ENCODE results near the gene GREB1L. TPM values are rescaled to one million over a fixed set of nuclear protein-coding genes. Genes with fewer than 3 reads are reported as not detected.
"Not testable (repeated sequence)": the region's sequence is repeated elsewhere in the genome, so short reads cannot be mapped to it uniquely, and the experiment has no call there.

GREB1L gene
- polyA plus RNA-seq, 1 donor = 1.8 TPM

- peaks cover 11% of the 10 kb centered on the region for H3K4me1 ChIP-seq (ENCODE audit: control insufficient read depth, insufficient read depth, low read length)
- no peak overlapping the region for H3K27ac ChIP-seq (ENCODE audit: low read length)
- H3K4me3 ChIP-seq (ENCODE audit: low read length) = no peak overlapping the region
- H3K9me3 ChIP-seq (ENCODE audit: control insufficient read depth, low read depth, low read length) = no peaks in the 10 kb centered on the region
- no peak for DNase-seq
- 100% methylated on average over 1 of the region's 2 CpGs for WGBS (ENCODE audit: insufficient coverage, low lambda C conversion rate)
- H3K36me3 ChIP-seq (ENCODE audit: control insufficient read depth, insufficient read depth, low read length) = no peaks in the 10 kb centered on the region
- H3K27me3 ChIP-seq (ENCODE audit: control insufficient read depth, insufficient read depth, low read length) = no peaks in the 10 kb centered on the region
These were observed 20.9 kb downstream of the GREB1L start for GRCh38 chr18:21262979-21263378.

- Histone ChIP-seq H3K9me3 (ENCODE audit: control insufficient read depth, low read depth, low read length) (no peaks in the 10 kb centered on the region), H3K27me3 (ENCODE audit: control insufficient read depth, insufficient read depth, low read length) (no peaks in the 10 kb centered on the region), H3K4me1 (ENCODE audit: control insufficient read depth, insufficient read depth, low read length) (peaks cover 14% of the 10 kb centered on the region), H3K36me3 (ENCODE audit: control insufficient read depth, insufficient read depth, low read length) (no peaks in the 10 kb centered on the region), H3K4me3 (ENCODE audit: low read length) (no peak overlapping the region), H3K27ac (ENCODE audit: low read length) (no peak overlapping the region)
- peak; percentile 52 to 78 for DNase-seq
- no CpG with 5 or more reads among the region's 2 CpGs for WGBS (ENCODE audit: insufficient coverage, low lambda C conversion rate)
These were observed 22.6 kb downstream of the GREB1L start for GRCh38 chr18:21264651-21265050.

DNA sequence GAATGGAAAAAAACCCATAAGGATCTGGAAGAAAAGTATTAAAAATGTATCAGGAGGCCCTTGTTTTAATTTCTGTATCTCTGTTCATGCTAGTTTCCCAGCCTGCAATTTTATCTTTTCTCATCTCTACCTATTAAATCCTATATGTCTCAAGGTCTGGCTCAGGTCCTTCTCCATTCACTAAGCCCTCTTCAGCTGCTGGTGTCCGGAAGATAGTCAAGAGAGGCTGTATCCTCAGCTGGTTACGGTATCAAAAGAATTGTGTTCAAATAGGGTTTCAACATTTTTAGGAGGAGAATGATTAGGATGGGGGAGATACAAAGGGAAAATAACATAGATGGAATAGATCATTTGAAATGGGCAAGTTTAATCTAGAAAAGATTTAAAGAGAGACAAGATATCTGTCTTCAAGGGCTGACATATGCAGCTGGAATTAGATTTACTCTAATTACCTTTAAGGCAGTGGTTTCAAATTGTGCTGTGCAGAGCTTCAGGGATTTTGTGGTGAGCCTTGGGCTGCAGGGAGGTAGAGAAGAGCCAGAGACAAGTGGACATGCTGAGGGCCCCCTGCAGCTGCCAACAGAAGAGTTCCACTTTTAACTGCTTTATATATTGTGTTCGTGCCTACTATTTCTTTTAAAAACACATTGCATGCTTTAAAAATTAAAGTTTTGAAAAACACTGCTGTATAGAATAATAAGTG is 24.1 kb downstream of the GREB1L start:
- H3K4me3 ChIP-seq (ENCODE audit: low read length) = no peak overlapping the region
- no peaks in the 10 kb centered on the region for H3K36me3 ChIP-seq (ENCODE audit: control insufficient read depth, insufficient read depth, low read length)
- peaks cover 14% of the 10 kb centered on the region for H3K4me1 ChIP-seq (ENCODE audit: control insufficient read depth, insufficient read depth, low read length)
- 96% methylated on average over 3 of the region's 3 CpGs for WGBS (ENCODE audit: insufficient coverage, low lambda C conversion rate)
- no peaks in the 10 kb centered on the region for H3K27me3 ChIP-seq (ENCODE audit: control insufficient read depth, insufficient read depth, low read length)
- H3K27ac ChIP-seq (ENCODE audit: low read length) = no peak overlapping the region
- no peaks in the 10 kb centered on the region for H3K9me3 ChIP-seq (ENCODE audit: control insufficient read depth, low read depth, low read length)
- no peak for DNase-seq

DNA sequence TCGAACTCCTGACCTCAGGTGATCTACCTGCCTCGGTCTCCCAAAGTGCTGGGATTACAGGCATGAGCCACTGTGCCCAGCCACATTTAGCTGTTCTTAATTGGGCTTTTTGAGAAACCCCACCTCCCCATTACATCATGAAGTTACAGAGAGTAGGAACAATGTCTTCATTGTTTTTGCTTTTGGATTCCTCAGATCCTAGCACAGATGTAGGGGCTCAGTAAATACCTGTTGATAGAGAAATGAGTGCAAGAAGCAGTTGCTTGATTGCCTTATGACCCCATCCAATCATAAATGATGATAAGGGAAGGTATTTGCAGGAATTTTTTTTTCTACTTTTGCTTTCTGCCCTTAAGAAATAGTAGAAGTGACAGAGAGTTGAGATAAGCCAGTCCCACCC is 25.4 kb downstream of the GREB1L start:
- H3K36me3 ChIP-seq (ENCODE audit: control insufficient read depth, insufficient read depth, low read length) = no peaks in the 10 kb centered on the region
- H3K27me3 ChIP-seq (ENCODE audit: control insufficient read depth, insufficient read depth, low read length) = no peaks in the 10 kb centered on the region
- WGBS (ENCODE audit: insufficient coverage, low lambda C conversion rate) = no CpG with 5 or more reads among the region's 2 CpGs
- DNase-seq = peak; percentile 42 to 79
- peaks cover 14% of the 10 kb centered on the region for H3K4me1 ChIP-seq (ENCODE audit: control insufficient read depth, insufficient read depth, low read length)
- H3K4me3 ChIP-seq (ENCODE audit: low read length) = no peak overlapping the region
- H3K9me3 ChIP-seq (ENCODE audit: control insufficient read depth, low read depth, low read length) = no peaks in the 10 kb centered on the region
- H3K27ac ChIP-seq (ENCODE audit: low read length) = no peak overlapping the region

DNA sequence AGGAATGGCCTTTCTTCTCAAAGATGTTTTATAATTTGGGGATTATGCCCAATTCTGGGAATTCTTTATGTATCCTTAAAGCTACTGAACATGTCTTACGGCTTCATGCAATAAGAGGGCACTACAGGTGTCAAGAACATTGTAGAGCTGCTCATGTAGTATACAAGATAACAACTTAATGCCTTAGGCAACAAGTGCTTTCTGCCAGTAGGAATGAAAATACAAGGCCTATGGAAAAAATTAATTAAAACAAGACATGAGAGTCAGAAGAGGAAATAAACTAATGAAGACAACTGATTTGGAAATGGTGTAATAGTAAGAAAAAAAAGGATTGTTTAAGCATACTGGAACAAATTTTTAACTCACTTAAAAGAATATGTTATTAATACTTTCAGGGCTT is 27.3 kb downstream of the GREB1L start:
- WGBS (ENCODE audit: insufficient coverage, low lambda C conversion rate) = no CpG with 5 or more reads among the region's 1 CpG
- Histone ChIP-seq H3K27ac (ENCODE audit: low read length) (no peak overlapping the region), H3K4me1 (ENCODE audit: control insufficient read depth, insufficient read depth, low read length) (peaks cover 14% of the 10 kb centered on the region), H3K27me3 (ENCODE audit: control insufficient read depth, insufficient read depth, low read length) (no peaks in the 10 kb centered on the region), H3K36me3 (ENCODE audit: control insufficient read depth, insufficient read depth, low read length) (no peaks in the 10 kb centered on the region), H3K4me3 (ENCODE audit: low read length) (no peak overlapping the region), H3K9me3 (ENCODE audit: control insufficient read depth, low read depth, low read length) (no peaks in the 10 kb centered on the region)
- no peak for DNase-seq

- no peaks in the 10 kb centered on the region for H3K9me3 ChIP-seq (ENCODE audit: control insufficient read depth, low read depth, low read length)
- 27% methylated on average over 2 of the region's 3 CpGs for WGBS (ENCODE audit: insufficient coverage, low lambda C conversion rate)
- no peaks in the 10 kb centered on the region for H3K36me3 ChIP-seq (ENCODE audit: control insufficient read depth, insufficient read depth, low read length)
- H3K4me3 ChIP-seq (ENCODE audit: low read length) = no peak overlapping the region
- H3K27me3 ChIP-seq (ENCODE audit: control insufficient read depth, insufficient read depth, low read length) = no peaks in the 10 kb centered on the region
- peaks cover 9% of the 10 kb centered on the region for H3K4me1 ChIP-seq (ENCODE audit: control insufficient read depth, insufficient read depth, low read length)
- no peak for DNase-seq
- H3K27ac ChIP-seq (ENCODE audit: low read length) = no peak overlapping the region
These were observed 28.4 kb downstream of the GREB1L start for GRCh38 chr18:21270453-21270852.

- WGBS (ENCODE audit: insufficient coverage, low lambda C conversion rate) = no CpG with 5 or more reads among the region's 4 CpGs
- Histone ChIP-seq H3K4me1 (ENCODE audit: control insufficient read depth, insufficient read depth, low read length) (peaks cover 6% of the 10 kb centered on the region), H3K27ac (ENCODE audit: low read length) (no peak overlapping the region), H3K36me3 (ENCODE audit: control insufficient read depth, insufficient read depth, low read length) (no peaks in the 10 kb centered on the region), H3K9me3 (ENCODE audit: control insufficient read depth, low read depth, low read length) (no peaks in the 10 kb centered on the region), H3K27me3 (ENCODE audit: control insufficient read depth, insufficient read depth, low read length) (no peaks in the 10 kb centered on the region), H3K4me3 (ENCODE audit: low read length) (no peak overlapping the region)
- DNase-seq = no peak
These were observed 30.1 kb downstream of the GREB1L start for GRCh38 chr18:21272016-21272579.

- no peaks in the 10 kb centered on the region for H3K9me3 ChIP-seq (ENCODE audit: control insufficient read depth, low read depth, low read length)
- no peaks in the 10 kb centered on the region for H3K4me1 ChIP-seq (ENCODE audit: control insufficient read depth, insufficient read depth, low read length)
- H3K27ac ChIP-seq (ENCODE audit: low read length) = no peak overlapping the region
- no peaks in the 10 kb centered on the region for H3K27me3 ChIP-seq (ENCODE audit: control insufficient read depth, insufficient read depth, low read length)
- no peak overlapping the region for H3K4me3 ChIP-seq (ENCODE audit: low read length)
- 72% methylated on average over 3 of the region's 3 CpGs for WGBS (ENCODE audit: insufficient coverage, low lambda C conversion rate)
- no peak for DNase-seq
- no peaks in the 10 kb centered on the region for H3K36me3 ChIP-seq (ENCODE audit: control insufficient read depth, insufficient read depth, low read length)
These were observed 31.5 kb downstream of the GREB1L start for GRCh38 chr18:21273568-21273967.

- Histone ChIP-seq H3K36me3 (ENCODE audit: control insufficient read depth, insufficient read depth, low read length) (no peaks in the 10 kb centered on the region), H3K27ac (ENCODE audit: low read length) (no peak overlapping the region), H3K9me3 (ENCODE audit: control insufficient read depth, low read depth, low read length) (no peaks in the 10 kb centered on the region), H3K4me3 (ENCODE audit: low read length) (no peak overlapping the region), H3K27me3 (ENCODE audit: control insufficient read depth, insufficient read depth, low read length) (no peaks in the 10 kb centered on the region), H3K4me1 (ENCODE audit: control insufficient read depth, insufficient read depth, low read length) (no peaks in the 10 kb centered on the region)
- no peak for DNase-seq
- WGBS (ENCODE audit: insufficient coverage, low lambda C conversion rate) = 70% methylated on average over 2 of the region's 7 CpGs
These were observed 33.6 kb downstream of the GREB1L start for GRCh38 chr18:21275645-21276044.

GRCh38 chr18:21277578-21277977 is 35.5 kb downstream of the GREB1L start:
- Histone ChIP-seq H3K27ac (ENCODE audit: low read length) (no peak overlapping the region), H3K27me3 (ENCODE audit: control insufficient read depth, insufficient read depth, low read length) (no peaks in the 10 kb centered on the region), H3K36me3 (ENCODE audit: control insufficient read depth, insufficient read depth, low read length) (no peaks in the 10 kb centered on the region), H3K4me1 (ENCODE audit: control insufficient read depth, insufficient read depth, low read length) (no peaks in the 10 kb centered on the region), H3K4me3 (ENCODE audit: low read length) (no peak overlapping the region), H3K9me3 (ENCODE audit: control insufficient read depth, low read depth, low read length) (no peaks in the 10 kb centered on the region)
- WGBS (ENCODE audit: insufficient coverage, low lambda C conversion rate) = no CpG with 5 or more reads among the region's 4 CpGs
- DNase-seq = no peak

- H3K36me3 ChIP-seq (ENCODE audit: control insufficient read depth, insufficient read depth, low read length); H3K9me3 ChIP-seq (ENCODE audit: control insufficient read depth, low read depth, low read length); H3K27me3 ChIP-seq (ENCODE audit: control insufficient read depth, insufficient read depth, low read length); H3K4me1 ChIP-seq (ENCODE audit: control insufficient read depth, insufficient read depth, low read length); DNase-seq; H3K27ac ChIP-seq (ENCODE audit: low read length); H3K4me3 ChIP-seq (ENCODE audit: low read length): not testable (repeated sequence)
- no CpG with 5 or more reads among the region's 6 CpGs for WGBS (ENCODE audit: insufficient coverage, low lambda C conversion rate)
These were observed 36.2 kb downstream of the GREB1L start for GRCh38 chr18:21278218-21278617.

Measured in large intestine (tissue), 3 donors.